ENCODE measurements around the gene ZNF236.

DNA sequence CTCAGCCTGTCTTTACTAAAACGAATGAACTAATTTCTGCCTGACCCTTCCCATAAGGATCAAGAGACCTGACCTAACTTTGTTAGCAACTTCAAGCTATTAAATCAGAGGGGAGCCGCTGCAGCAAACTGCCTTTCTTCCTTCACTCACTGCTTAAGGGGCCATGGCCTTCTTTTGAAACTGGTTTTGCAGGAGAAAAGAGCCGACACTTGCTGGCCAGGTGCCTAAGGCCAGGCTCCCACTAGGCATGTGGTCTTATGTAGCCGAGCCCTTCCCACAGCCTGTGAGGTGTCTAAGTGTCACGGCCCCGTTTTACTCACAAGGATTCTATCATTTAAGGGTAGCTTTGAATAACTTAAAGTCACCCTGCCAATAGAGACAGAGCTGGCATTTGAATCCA is 130.8 kb downstream of the ZNF236 start:
- TF ChIP-seq POLR2A (IDR thresholded peaks at IDR 0.05; ENCODE audit: low read depth, low read length) (no peak), POLR2AphosphoS5 (IDR thresholded peaks at IDR 0.05; ENCODE audit: low read depth, low read length) (no peak)
